NCI-H526 treated with DMSO at 0.1 percent for 48 hours (cell line): ENCODE data around the gene RANBP3.
"Not testable (repeated sequence)": the region's sequence is repeated elsewhere in the genome, so short reads cannot be mapped to it uniquely, and the experiment has no call there.

ENCODE experiments used
- DNase-seq: peaks from one replicate; lab custom pipeline; 2025; lab: John Stamatoyannopoulos, UW

The RANBP3 gene

DNA sequence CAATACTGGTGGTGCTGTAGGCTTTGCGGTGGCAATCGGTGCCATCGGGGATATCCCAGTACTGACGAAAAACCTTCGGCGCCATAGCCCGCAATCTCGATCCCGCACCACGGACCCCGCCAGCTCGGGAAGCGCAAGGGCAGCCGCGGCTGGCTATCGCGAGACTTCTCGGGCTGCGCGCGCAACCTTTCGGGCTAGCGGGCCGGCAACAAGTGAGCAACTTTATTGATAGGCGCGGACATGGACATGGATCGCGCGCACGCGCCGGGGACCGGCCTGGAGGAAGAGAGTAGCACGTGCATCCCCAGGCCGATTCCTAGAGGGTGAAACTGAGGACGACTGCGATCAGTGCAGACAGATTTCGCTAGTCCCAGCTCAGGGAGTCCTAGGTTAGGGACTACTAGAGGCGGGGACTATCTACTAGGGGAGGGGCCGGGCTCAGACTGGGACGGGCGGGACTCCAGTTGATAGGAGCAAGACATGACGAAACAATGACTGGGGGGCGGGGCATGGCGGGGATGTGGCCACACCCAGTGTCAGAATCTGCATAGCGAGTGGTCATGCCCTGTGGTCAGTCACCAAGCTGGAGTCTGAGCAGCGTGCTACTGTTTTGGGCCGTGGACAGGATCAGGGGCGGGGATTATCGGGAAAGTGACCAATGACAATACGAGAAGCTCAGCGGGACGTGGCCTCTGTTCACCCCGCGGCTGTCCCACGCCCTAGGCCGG, 74.2 kb downstream of the RANBP3 start, which contains the start of gene NDUFA11:
NDUFA11 (minus strand) TSS at position 167 of the 728 bp plus-strand sequence; CDS start at position 85, 82 bp downstream.
- DNase-seq: peak; percentile 94

DNA sequence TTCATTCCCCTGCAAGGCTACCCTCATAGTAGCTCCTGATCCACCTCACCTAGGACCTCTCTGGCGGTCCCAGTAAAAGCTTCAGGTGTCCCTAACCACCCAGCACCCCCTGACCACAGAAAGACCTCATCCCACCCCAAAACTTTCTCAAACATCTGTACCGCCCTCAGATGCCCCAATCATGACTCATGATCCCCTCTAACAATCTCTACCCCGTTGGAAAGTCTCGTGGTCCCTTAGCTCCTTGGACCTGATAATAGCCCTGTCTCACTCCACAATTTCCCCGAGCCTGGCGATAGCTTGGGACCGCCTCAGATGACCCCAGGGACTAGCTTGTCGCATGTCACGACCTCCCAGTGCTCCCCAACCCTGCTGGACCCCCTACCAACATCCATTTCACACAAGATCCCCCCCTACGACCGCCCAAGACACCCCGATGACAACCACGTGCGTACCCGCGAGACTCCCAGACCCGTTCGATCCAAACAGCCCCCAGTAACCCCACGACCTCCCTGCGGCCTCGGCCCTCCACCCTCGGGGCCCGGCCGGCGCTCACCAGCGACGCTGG, 74.8 kb downstream of the RANBP3 start:
- no peak for DNase-seq

DNA sequence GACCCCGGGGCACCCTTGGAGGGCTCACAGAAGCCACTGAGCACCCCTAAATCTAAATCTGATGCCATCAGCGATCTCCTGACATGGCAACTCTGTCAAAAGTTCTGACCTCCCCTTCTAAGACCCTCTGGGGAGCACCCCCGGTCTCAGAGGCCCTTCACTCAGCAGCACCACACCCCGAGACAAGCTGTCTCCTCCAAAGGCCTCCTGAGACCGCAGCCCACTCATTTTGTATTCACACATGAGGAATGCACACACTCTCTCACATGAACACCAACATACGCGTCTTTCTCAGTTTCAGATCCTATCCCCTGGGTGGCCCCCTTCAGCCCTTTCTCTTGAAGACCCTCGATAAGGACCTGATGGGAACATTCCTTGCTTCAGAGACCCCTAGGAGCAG, 77.0 kb downstream of the RANBP3 start:
- DNase-seq: no peak

GRCh38 chr19:5899728-5900526, 78.0 kb downstream of the RANBP3 start:
- DNase-seq: no peak

- DNase-seq: no peak
Measured at GRCh38 chr19:5897189-5897969, 80.6 kb downstream of the RANBP3 start.

GRCh38 chr19:5896365-5897076, 81.4 kb downstream of the RANBP3 start:
- DNase-seq: no peak

- no peak for DNase-seq
Measured at GRCh38 chr19:5895890-5896289, 82.0 kb downstream of the RANBP3 start.

DNA sequence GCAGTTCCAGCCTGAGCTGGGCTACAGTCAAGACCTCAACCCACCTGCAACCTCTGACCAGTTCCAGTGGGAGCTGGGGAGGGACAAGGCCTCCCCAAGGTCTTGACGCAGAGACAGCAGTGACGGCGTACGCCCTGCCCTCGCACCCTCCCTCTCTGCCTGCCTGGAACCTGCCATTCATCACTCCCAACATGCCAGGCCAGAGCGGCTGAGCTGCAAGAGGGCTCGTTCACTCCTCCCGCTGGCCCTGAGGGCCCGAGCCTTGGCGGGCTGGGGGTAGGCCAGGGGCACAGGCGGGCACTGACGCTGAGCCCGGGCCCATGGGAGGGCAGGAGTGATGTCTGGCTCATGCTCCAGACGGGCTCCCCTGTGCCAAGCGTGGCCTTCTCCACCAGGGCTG, 82.5 kb downstream of the RANBP3 start:
- DNase-seq: no peak

DNA sequence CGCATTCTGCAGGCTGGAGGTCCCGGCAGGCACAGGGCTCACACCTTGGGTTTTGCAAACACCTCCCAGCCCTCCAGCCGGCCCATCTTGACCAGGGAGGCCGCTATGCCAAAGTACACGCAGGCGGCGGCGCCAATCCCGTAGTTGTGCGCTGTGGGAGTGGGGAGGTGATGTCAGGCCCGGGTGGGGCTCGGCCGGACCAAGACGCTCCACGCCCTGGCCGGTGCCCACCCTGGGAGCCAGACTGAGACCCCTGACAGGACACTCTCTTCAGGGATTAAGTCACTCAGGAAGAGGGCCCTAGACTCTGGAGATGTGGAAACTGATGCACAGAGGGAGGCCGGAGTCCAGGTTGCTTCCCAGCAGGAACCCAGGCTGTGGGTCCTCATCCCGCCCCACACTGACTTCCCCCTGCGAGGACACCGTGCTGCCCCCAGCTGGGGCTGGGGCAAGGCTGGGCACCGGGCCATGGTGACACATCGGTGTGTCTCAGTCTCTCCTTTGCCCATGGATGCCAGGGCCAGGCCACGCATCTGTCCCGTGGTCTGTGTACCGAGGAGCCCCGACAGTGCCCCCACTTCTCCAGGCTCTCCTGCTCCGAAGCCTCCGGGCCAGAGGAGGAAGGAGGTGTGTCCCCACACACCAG, 83.1 kb downstream of the RANBP3 start:
- no peak for DNase-seq

GRCh38 chr19:5893907-5894703, 83.8 kb downstream of the RANBP3 start:
- no peak for DNase-seq

GRCh38 chr19:5893296-5893903, 84.5 kb downstream of the RANBP3 start:
- DNase-seq: no peak

GRCh38 chr19:5892772-5893275, 85.1 kb downstream of the RANBP3 start:
- no peak for DNase-seq

GRCh38 chr19:5891938-5892771, 85.8 kb downstream of the RANBP3 start:
- no peak for DNase-seq

GRCh38 chr19:5891572-5891937, 86.4 kb downstream of the RANBP3 start:
- DNase-seq: no peak

GRCh38 chr19:5890099-5890498, 87.8 kb downstream of the RANBP3 start:
- no peak for DNase-seq

GRCh38 chr19:5889288-5889971, 88.5 kb downstream of the RANBP3 start:
- DNase-seq: no peak

DNA sequence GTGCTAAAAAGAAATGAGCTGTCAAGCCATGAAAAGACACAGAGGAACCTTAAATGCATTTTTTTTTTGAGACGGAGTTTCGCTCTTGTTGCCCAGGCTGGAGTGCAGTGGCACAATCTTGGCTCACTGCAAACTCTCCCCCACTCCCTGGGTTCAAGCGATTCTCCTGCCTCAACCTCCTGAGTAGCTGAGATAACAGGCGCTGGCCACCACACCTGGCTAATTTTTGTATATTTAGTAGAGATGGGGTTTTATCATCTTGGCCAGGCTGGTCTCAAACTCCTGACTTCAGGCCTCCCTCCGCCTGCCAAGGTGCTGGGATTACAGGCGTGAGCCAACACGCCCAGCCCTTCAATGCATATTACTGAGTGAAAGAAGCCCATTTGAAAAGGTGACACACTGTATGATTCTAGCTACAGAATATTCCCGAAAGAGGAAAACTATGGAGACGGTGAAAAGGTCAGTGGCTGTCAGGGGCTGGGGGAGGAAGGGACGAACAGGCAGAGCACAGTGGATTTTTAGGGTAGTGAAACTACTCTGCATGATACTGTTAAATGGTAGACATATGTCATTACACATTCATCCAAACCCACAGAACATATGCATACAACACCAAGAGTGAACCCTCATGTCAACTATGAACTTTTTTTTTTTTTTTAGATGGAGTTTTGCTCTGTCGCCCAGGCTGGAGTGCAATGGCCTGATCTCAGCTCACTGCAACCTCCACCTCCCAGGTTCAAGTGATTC, 93.7 kb downstream of the RANBP3 start:
- DNase-seq: not testable (repeated sequence)
